MM.1S (cell line): ENCODE data around the gene CYTH1.

Source experiments
- DNase-seq: peaks from one replicate; pipeline ENCODE4 v3.0.0-alpha.2; 2015
- H2AFZ ChIP-seq: fragments of 300-600 bp; sonication (generic); 2 replicates; pipeline ENCODE4 v1.6.0; 2016; ENCODE audit warnings: antibody characterized with exemption, low read length
- H3F3A ChIP-seq: fragments of 300-600 bp; sonication (generic); 2 replicates; pipeline ENCODE4 v1.6.1; 2016; ENCODE audit warnings: mild to moderate bottlenecking, antibody characterized with exemption, low read length, moderate library complexity, mixed read lengths; ENCODE audit not compliant: insufficient read depth
- H3K27ac ChIP-seq: fragments of 300-600 bp; sonication (generic); 2 replicates; pipeline ENCODE4 v1.5.1; 2016; ENCODE audit warnings: mild to moderate bottlenecking, low read length
- H3K27me3 ChIP-seq: fragments of 300-600 bp; sonication (generic); replicated peaks from 2 replicates; pipeline ENCODE4 v1.6.0; 2016; ENCODE audit warnings: low read length; ENCODE audit not compliant: insufficient read depth
- H3K36me3 ChIP-seq: fragments of 300-600 bp; sonication (generic); replicated peaks from 2 replicates; pipeline ENCODE4 v1.6.1; 2016; ENCODE audit warnings: mild to moderate bottlenecking, low read length, mixed read lengths; ENCODE audit not compliant: insufficient read depth
- H3K4me1 ChIP-seq: fragments of 300-600 bp; sonication (generic); 2 replicates; pipeline ENCODE4 v1.6.1; 2016; ENCODE audit warnings: low read length, mixed read lengths
- H3K4me2 ChIP-seq: fragments of 300-600 bp; sonication (generic); 2 replicates; pipeline ENCODE4 v1.6.0; 2016; ENCODE audit warnings: low read depth, low read length
- H3K4me3 ChIP-seq: fragments of 300-600 bp; sonication (generic); 2 replicates; pipeline ENCODE4 v1.5.1; 2016; ENCODE audit warnings: low read length, mixed read lengths
- H3K79me2 ChIP-seq: fragments of 300-600 bp; sonication (generic); 2 replicates; pipeline ENCODE4 v1.6.1; 2016; ENCODE audit warnings: mixed run types, low read length, mixed read lengths
- H3K9ac ChIP-seq: fragments of 300-600 bp; sonication (generic); 2 replicates; pipeline ENCODE4 v1.6.1; 2016; ENCODE audit warnings: low read length, mixed read lengths
- H3K9me2 ChIP-seq: fragments of 300-600 bp; sonication (generic); replicated peaks from 2 replicates; pipeline ENCODE4 v1.6.1; 2016; ENCODE audit warnings: mild to moderate bottlenecking, low read length, mixed read lengths; ENCODE audit not compliant: insufficient read depth
- H3K9me3 ChIP-seq: fragments of 300-600 bp; sonication (generic); replicated peaks from 2 replicates; pipeline ENCODE4 v1.6.1; 2016; ENCODE audit warnings: mild to moderate bottlenecking, low read length, mixed read lengths; ENCODE audit not compliant: insufficient read depth
- H4K20me1 ChIP-seq: fragments of 300-600 bp; sonication (generic); 2 replicates; pipeline ENCODE4 v1.6.1; 2016; ENCODE audit warnings: mild to moderate bottlenecking, low read length, moderate library complexity, mixed read lengths; ENCODE audit not compliant: insufficient read depth
- CTCF ChIP-seq: fragments of 300-600 bp; sonication (generic); IDR thresholded peaks from 2 replicates; pipeline ENCODE4 v1.5.1; 2016; ENCODE audit warnings: antibody characterized with exemption, low read length, mixed read lengths
- EZH2 ChIP-seq: fragments of 300-600 bp; sonication (generic); optimal IDR thresholded peaks from 2 replicates; pipeline ENCODE3; 2017; ENCODE audit warnings: low read depth, mild to moderate bottlenecking, antibody characterized with exemption, low read length, mixed read lengths
- EZH2phosphoT487 ChIP-seq: fragments of 300-600 bp; sonication (generic); IDR thresholded peaks from 2 replicates; pipeline ENCODE4 v1.6.1; 2018; ENCODE audit warnings: antibody characterized with exemption, low read length

CYTH1 gene

GRCh38 chr17:78806451-78806850 is 24.4 kb upstream of the CYTH1 start:
- Histone ChIP-seq H3K27me3 (no peaks in the 10 kb centered on the region), H3K79me2 (peaks cover 49% of the 10 kb centered on the region)

GRCh38 chr17:78805301-78805700 is 23.2 kb upstream of the CYTH1 start:
- no peak overlapping the region for H3K27ac ChIP-seq
- peaks cover 10% of the 10 kb centered on the region for H3K36me3 ChIP-seq
- DNase-seq = no peak
- no peaks in the 10 kb centered on the region for H3K4me1 ChIP-seq
- no peaks in the 10 kb centered on the region for H3K9me2 ChIP-seq
- H3K9ac ChIP-seq = no peak overlapping the region
- H3F3A ChIP-seq = no peaks in the 10 kb centered on the region
- no peaks in the 10 kb centered on the region for H3K27me3 ChIP-seq
- H4K20me1 ChIP-seq = no peaks in the 10 kb centered on the region
- TF ChIP-seq CTCF = no peak
- no peak for TF ChIP-seq EZH2phosphoT487
- no peak for TF ChIP-seq EZH2
- no peak overlapping the region for H3K4me2 ChIP-seq
- H3K79me2 ChIP-seq = peaks cover 54% of the 10 kb centered on the region
- H3K4me3 ChIP-seq = no peak overlapping the region
- H3K9me3 ChIP-seq = no peaks in the 10 kb centered on the region
- H2AFZ ChIP-seq = no peak overlapping the region

More at GRCh38 chr17:78806451-78806850, 24.4 kb upstream of the CYTH1 start:
- Histone ChIP-seq H3F3A (no peaks in the 10 kb centered on the region), H2AFZ (no peak overlapping the region), H3K4me3 (no peak overlapping the region), H3K27ac (no peak overlapping the region), H3K4me2 (no peak overlapping the region), H3K9me2 (no peaks in the 10 kb centered on the region), H3K36me3 (peaks cover 17% of the 10 kb centered on the region), H4K20me1 (no peaks in the 10 kb centered on the region), H3K9ac (no peak overlapping the region), H3K9me3 (no peaks in the 10 kb centered on the region), H3K4me1 (no peaks in the 10 kb centered on the region)
- DNase-seq = no peak
- TF ChIP-seq EZH2phosphoT487 (no peak), CTCF (no peak), EZH2 (no peak)

GRCh38 chr17:78804777-78805176 is 22.7 kb upstream of the CYTH1 start:
- H2AFZ ChIP-seq = no peak overlapping the region
- no peaks in the 10 kb centered on the region for H3F3A ChIP-seq
- no peaks in the 10 kb centered on the region for H3K9me2 ChIP-seq
- no peaks in the 10 kb centered on the region for H3K27me3 ChIP-seq
- H3K36me3 ChIP-seq = peaks cover 10% of the 10 kb centered on the region
- no peak for DNase-seq
- no peaks in the 10 kb centered on the region for H3K9me3 ChIP-seq
- H3K9ac ChIP-seq = no peak overlapping the region
- H4K20me1 ChIP-seq = no peaks in the 10 kb centered on the region
- no peak overlapping the region for H3K27ac ChIP-seq
- H3K4me2 ChIP-seq = no peak overlapping the region
- no peak for TF ChIP-seq CTCF
- no peak for TF ChIP-seq EZH2phosphoT487
- no peak for TF ChIP-seq EZH2
- H3K79me2 ChIP-seq = peaks cover 57% of the 10 kb centered on the region
- H3K4me1 ChIP-seq = no peaks in the 10 kb centered on the region
- no peak overlapping the region for H3K4me3 ChIP-seq
